GM18520 (cell line): Measurements from ENCODE around the gene NT5C3A.
"Not testable (repeated sequence)": the region's sequence is repeated elsewhere in the genome, so short reads cannot be mapped to it uniquely, and the experiment has no call there.

Experiments
- ATAC-seq: cut with Tn5 transposase; IDR thresholded peaks from one replicate; pipeline ENCODE4 v1.9.1; 2021; ENCODE audit not compliant: unreplicated experiment

NT5C3A gene

GRCh38 chr7:32979902-32980301, 82.7 kb downstream of the NT5C3A start:
- ATAC-seq = not testable (repeated sequence)

GRCh38 chr7:32979246-32979645, 83.3 kb downstream of the NT5C3A start:
- ATAC-seq = not testable (repeated sequence)

DNA sequence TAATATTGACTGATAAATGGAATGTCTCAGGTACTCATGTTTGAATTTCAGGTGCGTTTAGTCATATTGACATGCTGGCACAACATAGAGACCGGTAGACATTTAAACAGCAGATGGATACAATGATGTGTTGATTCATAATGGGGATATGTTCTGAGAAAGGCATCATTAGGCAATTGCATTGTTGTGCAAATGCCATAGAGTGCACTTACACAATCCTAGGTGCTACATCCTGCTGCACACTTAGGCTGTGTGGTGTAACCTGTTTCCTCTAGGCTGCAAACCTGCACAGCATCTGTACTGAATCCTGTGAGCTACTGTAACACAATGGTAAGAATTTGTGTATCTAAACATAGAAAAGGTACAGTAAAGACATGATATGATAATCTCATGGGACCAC, 85.4 kb downstream of the NT5C3A start:
- ATAC-seq = not testable (repeated sequence)

- ATAC-seq = not testable (repeated sequence)
Measured at GRCh38 chr7:32971967-32972366, 90.6 kb downstream of the NT5C3A start.

DNA sequence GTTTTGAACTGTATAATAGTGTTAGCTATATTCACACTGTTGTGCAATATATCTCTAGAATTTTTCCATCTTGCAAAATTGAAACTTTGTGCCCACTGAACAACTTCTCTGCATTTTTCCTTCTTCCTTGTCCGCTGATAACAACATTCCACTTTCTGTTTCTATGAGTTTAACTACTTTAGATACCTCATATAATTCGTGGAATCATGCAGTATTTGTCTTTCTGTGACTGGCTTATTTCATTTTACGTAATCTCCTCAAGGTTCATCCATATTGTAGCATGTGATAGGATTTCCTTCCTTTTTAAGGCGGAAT, 95.4 kb downstream of the NT5C3A start:
- ATAC-seq = not testable (repeated sequence)

- ATAC-seq = not testable (repeated sequence)
Measured at GRCh38 chr7:32966489-32967267, 95.9 kb downstream of the NT5C3A start.

DNA sequence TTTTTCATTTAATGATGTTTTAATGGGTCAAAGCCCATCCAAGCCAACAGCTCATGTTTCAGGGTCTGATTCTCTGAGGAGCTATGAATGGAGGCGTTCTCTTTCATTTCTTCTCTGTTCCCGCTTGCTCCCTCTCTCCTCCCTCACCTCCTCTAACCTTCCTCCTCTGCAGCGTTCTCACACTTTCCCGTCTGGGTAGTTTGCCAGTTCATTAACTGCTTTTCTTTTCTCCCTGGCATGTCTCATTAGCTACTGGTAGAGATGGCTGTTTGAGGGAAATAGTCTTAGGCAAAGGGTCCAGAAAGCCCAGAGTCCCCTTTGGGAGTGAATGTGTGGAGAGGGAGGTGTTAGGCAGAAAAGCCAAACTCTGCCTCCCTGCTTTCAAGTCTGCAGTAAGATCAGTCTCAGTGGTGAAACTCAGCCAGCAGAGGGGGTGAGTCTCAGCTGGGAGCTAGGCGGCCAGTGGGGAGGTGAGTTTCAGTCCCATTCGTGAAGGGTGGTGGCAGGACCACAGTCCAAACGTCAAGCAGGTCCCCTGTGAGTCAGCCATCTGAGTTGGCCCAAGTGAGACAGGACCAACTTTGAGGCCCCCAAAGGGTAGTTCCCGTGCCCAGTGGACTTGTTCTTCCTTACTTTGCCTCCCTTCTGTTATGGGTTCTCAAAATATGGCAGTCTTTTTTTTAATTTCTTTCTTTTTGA, 98.0 kb downstream of the NT5C3A start:
- peak; percentile 95 for ATAC-seq
